Measurements from ENCODE around the gene PITRM1.

PITRM1 gene

DNA sequence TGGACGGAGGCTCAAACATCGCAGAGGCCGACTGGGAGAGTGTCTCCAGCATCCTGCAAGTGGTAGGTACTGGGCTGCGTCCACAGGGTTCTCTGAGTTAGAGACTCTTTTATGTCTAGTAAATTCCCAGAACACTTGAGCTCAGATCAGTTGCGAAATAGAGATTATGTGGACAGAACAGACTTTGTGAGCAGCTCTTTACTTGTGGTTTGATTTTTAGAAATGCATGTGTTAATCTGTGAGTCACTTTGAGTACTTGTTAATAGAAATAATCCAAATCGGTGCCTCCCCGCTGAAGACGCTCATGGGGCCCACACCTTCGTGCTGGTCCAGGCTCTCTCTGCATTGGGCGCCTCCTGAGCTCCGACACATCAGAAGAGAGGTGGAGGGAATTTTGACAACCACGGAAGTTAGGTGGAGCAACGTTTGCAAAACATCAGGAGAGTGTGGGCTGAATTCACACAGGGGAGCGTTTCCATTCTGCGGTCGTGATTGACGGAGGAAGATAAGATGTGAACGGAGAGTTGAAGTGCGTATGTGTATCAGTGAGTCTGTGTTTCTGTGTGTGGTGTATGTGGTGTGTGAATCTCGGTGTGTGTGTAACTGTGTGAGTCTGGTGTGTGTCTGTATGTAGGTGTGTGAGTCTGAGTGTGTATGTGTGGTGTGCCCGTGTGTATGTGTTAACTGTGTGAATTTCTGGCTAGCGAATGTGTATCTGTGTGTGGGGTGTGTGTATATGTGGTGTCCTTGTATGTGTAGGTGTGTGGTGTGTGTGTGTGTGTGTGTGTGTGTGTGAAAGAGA, 73.1 kb downstream of the PITRM1 start:
- peak; percentile 45 for DNase-seq

- DNase-seq: no peak
Measured at GRCh38 chr10:3098689-3099088, 73.9 kb downstream of the PITRM1 start.

DNA sequence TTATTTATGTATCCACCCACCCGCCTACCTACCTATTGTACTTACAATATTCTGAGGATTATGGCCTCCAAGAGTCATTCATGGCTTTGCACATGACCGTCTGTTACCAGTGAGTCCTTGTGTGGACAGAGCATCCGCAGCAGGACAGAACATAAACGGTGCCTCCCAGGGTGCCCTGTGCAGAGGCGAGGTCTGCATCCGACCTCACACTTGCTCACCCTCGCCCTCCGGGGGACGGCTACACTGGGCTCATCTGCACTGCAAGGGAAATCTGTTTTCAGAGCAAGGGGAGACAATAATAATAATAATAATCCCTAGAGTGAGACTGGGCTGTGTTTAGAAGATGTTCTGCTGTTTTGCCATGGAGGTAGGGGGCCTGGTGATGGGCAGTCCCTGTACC, 75.4 kb downstream of the PITRM1 start:
- no peak for DNase-seq

DNA sequence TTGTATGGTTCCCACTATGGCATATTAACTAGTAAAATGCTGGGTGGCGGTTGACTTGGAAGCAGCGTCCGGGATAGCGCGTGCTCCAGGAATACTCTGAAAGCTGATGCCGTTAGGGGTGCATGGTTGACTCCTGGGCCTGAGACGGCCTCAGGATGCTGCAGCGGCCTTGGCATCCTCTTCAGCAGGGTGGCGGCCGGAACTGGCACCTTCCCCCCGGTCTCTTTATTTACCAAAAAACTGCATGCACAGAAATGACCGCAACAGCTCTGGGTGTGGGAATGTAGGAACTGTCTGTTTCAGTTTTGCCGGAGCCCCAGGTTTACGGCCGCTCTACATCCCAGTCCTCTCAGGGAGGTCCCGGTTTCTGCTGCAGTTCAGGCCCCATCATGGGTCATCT, 76.4 kb downstream of the PITRM1 start:
- DNase-seq: peak; percentile 55

DNA sequence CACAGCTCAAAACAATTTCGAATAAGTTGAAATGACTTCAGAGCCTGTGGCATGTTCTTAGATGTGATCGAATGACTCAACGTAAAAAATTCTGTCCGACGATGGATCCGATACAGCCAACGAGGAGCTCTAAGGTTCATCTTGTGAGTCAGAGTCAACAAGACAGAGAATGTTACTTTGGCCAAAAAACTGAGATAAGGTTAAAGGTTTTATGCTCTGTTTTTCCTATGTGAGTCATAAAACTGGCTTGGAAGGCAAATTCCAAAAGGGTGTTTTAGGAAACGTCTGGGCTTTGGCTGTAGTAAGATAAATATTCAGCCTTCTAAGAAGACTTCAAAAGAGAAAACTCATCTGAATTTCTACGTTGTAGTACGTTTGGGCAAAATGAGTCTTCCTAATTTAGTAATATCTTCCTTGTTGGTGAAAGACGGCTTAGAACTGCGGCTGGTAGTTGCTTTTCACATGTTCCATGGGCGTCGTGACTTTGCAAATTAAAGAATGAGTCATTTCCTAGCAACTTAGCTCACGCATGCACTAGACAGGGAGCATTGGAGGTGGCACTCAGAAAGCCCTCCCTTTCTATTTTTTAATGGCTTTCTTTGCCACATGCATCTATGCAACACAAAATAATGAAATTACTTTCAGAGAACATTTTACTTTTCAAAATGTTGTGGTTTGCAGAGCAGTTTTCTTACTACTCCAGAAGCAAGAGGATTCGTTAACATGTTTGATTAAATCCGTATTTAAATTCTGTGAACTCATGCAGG, 77.0 kb downstream of the PITRM1 start:
- peak; percentile 96 for DNase-seq

DNA sequence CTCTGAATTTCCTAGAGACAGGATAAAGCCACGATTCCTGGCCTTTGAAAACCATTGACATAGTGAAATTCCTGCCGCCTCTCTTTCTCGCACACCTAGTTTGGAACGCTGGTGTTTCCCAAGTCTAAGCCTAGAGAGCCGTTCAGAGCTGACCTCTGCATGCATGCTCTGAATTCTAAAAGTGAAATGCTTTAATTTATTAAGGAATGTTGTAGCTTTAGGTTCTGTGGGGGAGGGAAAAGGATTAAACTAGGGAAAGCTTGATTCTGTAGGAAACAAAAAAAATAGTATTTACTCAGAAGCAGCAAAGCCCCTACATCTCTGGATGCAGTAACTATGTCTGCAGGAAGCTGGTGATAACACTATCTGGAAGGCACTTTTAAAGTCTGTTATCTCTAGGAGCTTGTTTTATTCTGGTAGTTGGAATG, 78.0 kb downstream of the PITRM1 start:
- DNase-seq: peak; percentile 54

DNA sequence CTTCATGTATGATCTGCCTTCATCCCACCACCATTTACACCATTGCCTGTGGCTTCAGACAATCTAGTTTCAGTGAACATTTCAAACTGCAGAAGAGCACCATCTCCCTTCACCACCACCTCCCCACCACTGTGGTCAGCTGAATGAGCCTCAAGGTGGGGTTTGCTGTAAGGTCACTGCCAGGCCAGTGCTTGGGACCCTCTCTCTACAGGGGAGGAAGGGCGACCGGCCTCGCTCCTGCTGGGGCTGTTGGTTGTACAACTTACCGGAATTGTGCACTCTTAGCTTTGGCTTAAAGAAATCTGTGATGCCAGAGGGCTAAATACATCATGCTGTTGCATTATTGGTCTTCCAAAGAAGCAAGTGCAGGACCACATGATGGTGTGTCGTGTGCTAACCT, 78.6 kb downstream of the PITRM1 start:
- DNase-seq: no peak

GRCh38 chr10:3091921-3092320, 80.7 kb downstream of the PITRM1 start:
- DNase-seq: no peak

GRCh38 chr10:3090914-3091787, 81.4 kb downstream of the PITRM1 start:
- DNase-seq: no peak

DNA sequence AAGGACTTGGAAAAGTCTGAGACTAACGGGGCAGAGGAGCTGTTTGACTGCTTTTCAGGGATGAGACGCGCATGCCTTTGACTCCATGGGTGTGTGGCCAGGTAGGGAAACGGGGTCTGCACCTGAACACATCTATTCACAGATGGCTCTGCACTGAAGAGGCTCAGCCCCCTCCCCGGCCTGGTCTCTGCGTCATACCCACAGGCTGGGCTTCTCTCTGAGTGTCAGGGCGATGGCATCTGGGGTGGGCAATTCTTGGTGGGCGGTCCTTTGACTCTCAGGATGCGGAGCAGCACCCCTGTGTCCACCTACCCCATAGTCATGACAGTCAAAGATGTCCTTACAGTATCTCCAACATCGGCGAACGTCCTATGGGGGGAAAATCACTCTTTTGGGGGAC, 82.2 kb downstream of the PITRM1 start:
- no peak for DNase-seq

All from hematopoietic multipotent progenitor cell treated with erythropoietin and hydrocortisone succinate and interleukin-3 and kit ligand, for 6 days (in vitro differentiated cells).